Sigmoid colon (tissue), 7 donors: Measurements from ENCODE around the gene RAB25. TPM values are rescaled to one million over a fixed set of nuclear protein-coding genes. Genes with fewer than 3 reads are reported as not detected.

Source experiments
- DNase-seq: peaks from one replicate; pipeline ENCODE4 v3.0.0-alpha.2; 2019
- H3K27ac ChIP-seq, 4 donors: fragments of 200-600 bp; sonication (generic); one replicate each; pipeline ENCODE4 v1.5.1; 2016 to 2019; ENCODE audit warnings: mild to moderate bottlenecking in 1 of 4
- H3K27me3 ChIP-seq, 3 donors: fragments of 200-600 bp; sonication (generic); one replicate each; pipeline ENCODE4 v1.5.1; 2019; ENCODE audit warnings: mild to moderate bottlenecking in 1 of 3
- H3K36me3 ChIP-seq, 4 donors: fragments of 200-600 bp; sonication (generic); one replicate each; pipeline ENCODE4 v1.5.1; 2016 to 2019
- H3K4me1 ChIP-seq, 4 donors: fragments of 200-600 bp; sonication (generic); one replicate each; pipeline ENCODE4 v1.5.1; 2017 to 2019
- H3K4me3 ChIP-seq, 4 donors: fragments of 200-600 bp; sonication (generic); one replicate each; pipeline ENCODE4 v1.5.1; 2017 to 2019; ENCODE audit warnings: mild to moderate bottlenecking in 2 of 4, moderate library complexity in 1 of 4
- H3K9me3 ChIP-seq, 4 donors: fragments of 200-600 bp in 3 of 4; sonication (generic) in 3 of 4; one replicate each; pipeline versions ENCODE4 v1.5.1 to v1.6.1; 2013 to 2019
- EP300 ChIP-seq, 4 donors: sonication (generic); formaldehyde crosslinking; IDR thresholded peaks; one replicate each; pipeline ENCODE4 v1.6.1; 2017; ENCODE audit warnings: antibody characterized with exemption in 4 of 4
- POLR2A ChIP-seq, 2 donors: fragments of 450-650 bp; IDR thresholded peaks; one replicate each; pipeline ENCODE4 v1.6.1; 2016; ENCODE audit warnings: antibody characterized with exemption in 2 of 2, mild to moderate bottlenecking in 2 of 2, moderate library complexity in 2 of 2
- POLR2AphosphoS5 ChIP-seq, 4 donors: sonication (generic); formaldehyde crosslinking; IDR thresholded peaks; one replicate each; pipeline ENCODE4 v1.6.1; 2017; ENCODE audit warnings: antibody characterized with exemption in 4 of 4
- WGBS, 2 donors: extraction: QIAGEN DNeasy Blood & Tissue Kit; methylation state at CpG; one replicate each; pipeline ENCODE4 v1.1.7; 2013; 5-methylcytosine and 5-hydroxymethylcytosine counted together
- intact Hi-C: fragments of 100-400 bp; cut with DNase I; formaldehyde crosslinking; loops from one replicate; pipeline ENCODE4 v1.15.1; 2023
- polyA plus RNA-seq, 3 donors: library from polyadenylated mRNA; stranded (reverse); fragments of 200-250 nt; gene quantifications; one replicate each; pipeline ENCODE4 v1.2.3, GENCODE V29; 2013
- total RNA-seq, 4 donors: library from RNA; depleted of rRNA; stranded (reverse); fragments of >200 nt; gene quantifications; one replicate each; pipeline ENCODE4 v1.1.0, GENCODE V29; 2016
- TF ChIP-seq, protein P1 (sequence below), 4 experiments: fragments of 450-650 bp in 3 of 4; fragments of 200-600 bp in 1 of 4; IDR thresholded peaks; one replicate each; pipeline ENCODE4 v1.5.1; 2016 to 2019; ENCODE audit warnings: antibody characterized with exemption in 4 of 4, mild to moderate bottlenecking in 3 of 4, moderate library complexity in 2 of 4
- donor health status: healthy with polysubstance abuse.
- donor health status: Bipolar disorder and iron deficiency.
- donor health status: healthy.

The RAB25 gene
- total and polyA plus RNA-seq, 7 donors: 187 to 237 (median 201) TPM; not detected in 4

DNA sequence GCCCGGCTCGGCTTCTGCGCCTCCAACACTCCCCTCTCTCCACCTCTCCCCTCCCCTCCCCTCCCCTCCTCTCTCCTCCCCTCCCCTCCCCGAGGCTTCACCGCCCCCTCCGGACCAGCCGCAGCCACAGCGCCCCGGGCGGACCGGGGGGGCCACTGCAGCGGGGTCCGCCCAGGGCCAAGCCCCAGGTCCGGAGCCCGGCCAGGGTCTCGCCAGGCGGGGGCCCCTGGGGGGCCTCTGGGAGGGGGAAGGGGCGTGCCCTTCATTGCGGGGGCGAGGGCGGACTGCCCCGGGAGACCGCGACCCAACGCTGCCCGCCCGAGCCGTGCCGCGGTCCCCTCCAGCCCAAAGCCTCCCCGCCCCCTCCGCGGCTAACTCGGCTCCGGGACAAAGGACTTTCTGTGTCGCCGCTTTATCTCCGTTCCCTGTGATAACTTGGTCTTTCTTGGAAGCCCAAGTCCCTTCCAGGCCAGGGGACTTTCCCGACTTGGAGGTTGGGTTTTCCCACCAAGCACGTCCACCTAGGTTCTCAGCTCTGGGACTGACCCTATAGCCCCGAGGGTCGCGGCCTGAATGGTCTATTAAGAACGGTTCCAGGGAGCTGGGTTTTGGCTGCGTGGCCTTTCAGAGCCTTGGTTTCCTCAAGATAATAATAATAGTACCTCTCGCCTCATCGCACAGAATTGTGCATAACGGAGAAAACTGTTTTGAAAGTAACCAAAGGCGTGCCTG is 7.0 kb upstream of the RAB25 start, which contains the start of gene UBQLN4:
UBQLN4 (minus strand) TSS at position 31 of the 732 bp plus-strand sequence. CDS start 97 bp downstream, outside the sequence.
- Histone ChIP-seq H3K9me3 (no peaks in the 10 kb centered on the region), H3K36me3 (peaks cover 0 to 29% (median 10%) of the 10 kb centered on the region in 4 donors), H3K4me3 (peak within 1 kb of the TSS; percentile 73 to 94 (median 87)), H3K27ac (peak within 1 kb of the TSS; percentile 86 to 97 (median 92)), H3K27me3 (no peaks in the 10 kb centered on the region), H3K4me1 (peaks cover 0 to 32% (median 13%) of the 10 kb centered on the region in 4 donors)
- WGBS, 2 donors: 0 to 1% methylated on average over 48 to 49 of the region's 49 CpGs
- DNase-seq: peak; percentile 96
- intact Hi-C loops: loop anchor here (2.0 kb wide), 3 partner anchors 29 to 77 kb away; partner anchors contain the start of gene MEX3A
- TF ChIP-seq, protein P1, sequence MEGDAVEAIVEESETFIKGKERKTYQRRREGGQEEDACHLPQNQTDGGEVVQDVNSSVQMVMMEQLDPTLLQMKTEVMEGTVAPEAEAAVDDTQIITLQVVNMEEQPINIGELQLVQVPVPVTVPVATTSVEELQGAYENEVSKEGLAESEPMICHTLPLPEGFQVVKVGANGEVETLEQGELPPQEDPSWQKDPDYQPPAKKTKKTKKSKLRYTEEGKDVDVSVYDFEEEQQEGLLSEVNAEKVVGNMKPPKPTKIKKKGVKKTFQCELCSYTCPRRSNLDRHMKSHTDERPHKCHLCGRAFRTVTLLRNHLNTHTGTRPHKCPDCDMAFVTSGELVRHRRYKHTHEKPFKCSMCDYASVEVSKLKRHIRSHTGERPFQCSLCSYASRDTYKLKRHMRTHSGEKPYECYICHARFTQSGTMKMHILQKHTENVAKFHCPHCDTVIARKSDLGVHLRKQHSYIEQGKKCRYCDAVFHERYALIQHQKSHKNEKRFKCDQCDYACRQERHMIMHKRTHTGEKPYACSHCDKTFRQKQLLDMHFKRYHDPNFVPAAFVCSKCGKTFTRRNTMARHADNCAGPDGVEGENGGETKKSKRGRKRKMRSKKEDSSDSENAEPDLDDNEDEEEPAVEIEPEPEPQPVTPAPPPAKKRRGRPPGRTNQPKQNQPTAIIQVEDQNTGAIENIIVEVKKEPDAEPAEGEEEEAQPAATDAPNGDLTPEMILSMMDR (IDR thresholded peaks at IDR 0.05): peak in 2 of 4 experiments; percentile 29 to 66
- no peak for TF ChIP-seq POLR2A (IDR thresholded peaks at IDR 0.05)
- no peak for TF ChIP-seq EP300 (IDR thresholded peaks at IDR 0.05)
- peak in 3 of 4 donors; percentile 30 to 58 (median 54) for TF ChIP-seq POLR2AphosphoS5 (IDR thresholded peaks at IDR 0.05)

DNA sequence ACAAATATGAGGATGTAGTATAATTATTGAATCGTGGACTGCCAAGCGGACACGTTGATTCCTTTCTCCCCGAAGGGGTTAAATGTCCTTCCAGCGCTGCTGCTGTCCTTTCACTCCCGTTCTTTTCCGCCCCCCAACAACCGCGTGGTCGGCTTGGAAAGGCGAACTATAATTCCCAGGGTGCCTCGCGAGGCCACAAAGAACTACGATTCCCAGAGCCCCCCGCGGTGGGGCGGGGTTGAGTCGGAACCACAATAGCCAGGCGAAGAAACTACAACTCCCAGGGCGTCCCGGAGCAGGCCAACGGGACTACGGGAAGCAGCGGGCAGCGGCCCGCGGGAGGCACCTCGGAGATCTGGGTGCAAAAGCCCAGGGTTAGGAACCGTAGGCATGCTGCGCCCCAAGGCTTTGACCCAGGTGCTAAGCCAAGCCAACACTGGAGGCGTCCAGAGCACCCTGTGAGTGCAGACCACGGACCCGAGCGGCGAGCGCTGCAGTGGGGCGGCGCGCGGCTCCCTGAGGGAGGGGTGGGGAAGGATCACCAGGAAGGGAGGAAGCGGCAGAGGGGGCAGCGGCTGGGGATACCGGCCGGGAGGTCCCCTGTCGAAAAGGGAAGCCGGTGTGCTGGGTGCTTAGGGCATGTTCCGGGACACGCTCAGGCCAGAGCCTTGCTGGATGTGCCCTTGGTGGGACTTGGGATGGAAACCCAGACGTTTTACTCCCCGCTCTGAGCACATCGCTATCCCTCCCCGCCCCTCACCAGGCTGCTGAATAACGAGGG is 6.3 kb upstream of the RAB25 start, which contains the start of gene LAMTOR2:
LAMTOR2 (plus strand) TSS at position 283 of the 781 bp plus-strand sequence; CDS start at position 391, 108 bp downstream.
- TF ChIP-seq POLR2A (IDR thresholded peaks at IDR 0.05) (peak; percentile 9 to 40), POLR2AphosphoS5 (IDR thresholded peaks at IDR 0.05) (peak; percentile 60 to 87 (median 84))
- TF ChIP-seq, protein P1 (IDR thresholded peaks at IDR 0.05): no peak
- 0% methylated on average over 53 of the region's 53 CpGs for WGBS, 2 donors
- DNase-seq: peak; percentile 98
- peaks cover 0 to 21% (median 6%) of the 10 kb centered on the region in 4 donors for H3K36me3 ChIP-seq
- peaks cover 0 to 32% (median 13%) of the 10 kb centered on the region in 4 donors for H3K4me1 ChIP-seq
- H3K9me3 ChIP-seq: no peaks in the 10 kb centered on the region
- intact Hi-C loops: loop anchor here (2.0 kb wide), 3 partner anchors 28 to 76 kb away; partner anchors contain the start of gene MEX3A
- H3K27ac ChIP-seq: peak within 1 kb of the TSS; percentile 86 to 97 (median 92)
- H3K4me3 ChIP-seq: peak within 1 kb of the TSS; percentile 73 to 94 (median 87)
- no peaks in the 10 kb centered on the region for H3K27me3 ChIP-seq

DNA sequence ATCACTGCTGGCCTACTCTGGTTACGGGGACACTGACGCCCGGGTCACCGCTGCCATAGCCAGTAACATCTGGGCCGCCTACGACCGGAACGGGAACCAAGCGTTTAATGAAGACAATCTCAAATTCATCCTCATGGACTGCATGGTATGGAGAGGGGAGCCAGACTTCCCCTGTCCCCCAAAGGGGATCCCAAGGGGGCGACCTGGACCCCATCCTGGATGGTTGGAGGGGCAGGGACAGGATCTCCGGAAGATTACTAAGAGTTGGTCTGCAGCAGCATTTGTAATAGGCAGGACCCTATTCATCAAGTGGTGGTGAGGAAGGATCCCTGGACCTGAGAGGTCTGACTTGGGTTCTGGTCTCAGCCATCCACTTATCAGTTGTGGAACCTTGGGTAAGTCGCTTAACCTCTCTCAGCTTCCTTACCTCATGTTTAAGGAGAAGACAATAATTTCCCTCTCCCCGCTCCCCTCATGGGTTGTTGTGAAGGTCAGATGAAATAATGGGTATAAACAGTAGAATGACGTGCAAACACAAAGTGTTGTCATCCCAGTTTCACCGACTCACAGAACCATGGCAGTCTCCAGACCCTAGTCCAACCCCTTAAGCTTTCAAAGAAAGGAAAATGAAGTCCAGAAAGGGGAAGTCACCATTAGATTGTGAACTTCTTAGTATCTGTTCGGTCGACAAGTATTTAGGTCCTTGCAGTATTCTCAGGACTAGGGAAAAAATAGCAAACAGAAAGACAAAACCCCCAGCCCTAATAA is 5.5 kb upstream of the RAB25 start:
- Histone ChIP-seq H3K27me3 (no peaks in the 10 kb centered on the region), H3K27ac (peak overlapping the region; percentile 86 to 97 (median 92)), H3K36me3 (peaks cover 0 to 13% (median 2%) of the 10 kb centered on the region in 4 donors), H3K4me1 (peaks cover 0 to 32% (median 13%) of the 10 kb centered on the region in 4 donors), H3K4me3 (peak overlapping the region; percentile 73 to 94 (median 87)), H3K9me3 (no peaks in the 10 kb centered on the region)
- intact Hi-C loops: loop anchor here (2.0 kb wide), 3 partner anchors 27 to 75 kb away; partner anchors contain the start of gene MEX3A
- no peak for DNase-seq
- TF ChIP-seq EP300 (IDR thresholded peaks at IDR 0.05): no peak
- no peak for TF ChIP-seq POLR2A (IDR thresholded peaks at IDR 0.05)
- TF ChIP-seq, protein P1 (IDR thresholded peaks at IDR 0.05): no peak
- TF ChIP-seq POLR2AphosphoS5 (IDR thresholded peaks at IDR 0.05): no peak
- WGBS, 2 donors: 20 to 21% methylated on average over 17 of the region's 17 CpGs

DNA sequence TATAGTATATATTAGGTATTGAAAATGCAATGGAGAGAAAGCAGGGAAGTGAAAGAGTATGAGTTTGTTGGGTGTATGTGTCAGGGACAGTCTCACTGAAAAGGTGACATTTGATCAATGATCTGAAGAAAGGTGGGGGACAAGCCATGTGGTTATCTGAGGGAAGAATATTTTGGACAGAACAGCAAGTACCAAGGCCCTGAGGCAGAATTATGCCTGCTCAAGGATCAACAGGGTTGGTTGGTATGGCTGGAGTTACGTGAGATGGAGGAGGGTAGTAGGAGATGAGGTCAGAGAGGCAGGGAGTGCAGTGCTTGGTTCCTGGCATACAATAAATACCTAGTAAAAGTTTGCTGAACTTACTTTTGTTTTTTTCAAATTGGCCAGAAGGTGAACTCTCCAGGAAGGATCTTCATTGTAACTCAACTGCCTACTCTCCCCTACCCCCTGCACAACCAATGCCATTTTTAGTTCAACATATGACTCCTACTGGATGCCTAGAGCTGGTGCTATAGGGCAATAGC is 4.6 kb upstream of the RAB25 start:
- Histone ChIP-seq H3K36me3 (peaks cover 0 to 11% (median under 1%) of the 10 kb centered on the region in 4 donors), H3K27me3 (no peaks in the 10 kb centered on the region), H3K9me3 (no peaks in the 10 kb centered on the region), H3K4me3 (no peak overlapping the region), H3K4me1 (peaks cover 0 to 32% (median 13%) of the 10 kb centered on the region in 4 donors), H3K27ac (no peak overlapping the region)
- intact Hi-C loops: no loop called here
- no peak for DNase-seq
- 96 to 100% methylated on average over 1 of the region's 1 CpG for WGBS, 2 donors
- no peak for TF ChIP-seq EP300 (IDR thresholded peaks at IDR 0.05)
- no peak for TF ChIP-seq POLR2A (IDR thresholded peaks at IDR 0.05)
- TF ChIP-seq POLR2AphosphoS5 (IDR thresholded peaks at IDR 0.05): no peak
- TF ChIP-seq, protein P1 (IDR thresholded peaks at IDR 0.05): no peak
